SK-N-MC (cell line): ENCODE results near the gene NMS.

Experiments used
- EZH2 ChIP-seq: fragments of 200-600 bp; sonication (generic); IDR thresholded peaks from one replicate; pipeline ENCODE4 v1.6.1; 2017; ENCODE audit warnings: antibody characterized with exemption
- FOXP2 ChIP-seq: optimal IDR thresholded peaks from 2 replicates; pipeline ENCODE3; 2011; ENCODE audit warnings: mild to moderate bottlenecking, moderate library complexity; ENCODE audit not compliant: insufficient read depth; ENCODE audit errors: extremely low read length, control extremely low read depth
- POLR2AphosphoS5 ChIP-seq: IDR thresholded peaks from 2 replicates; pipeline ENCODE4 v1.6.1; 2012; ENCODE audit warnings: mild to moderate bottlenecking, low read depth, low read length, borderline replicate concordance

GRCh38 chr2:100502782-100503181, 32.5 kb downstream of the NMS start:
- TF ChIP-seq EZH2: no peak
- no peak for TF ChIP-seq POLR2AphosphoS5
- TF ChIP-seq FOXP2: no peak
